Upper lobe of right lung (tissue), 1 donor: Measurements from ENCODE around the gene CCNT2. TPM values are rescaled to one million over a fixed set of nuclear protein-coding genes. Genes with fewer than 3 reads are reported as not detected.
"Not testable (repeated sequence)": the region's sequence is repeated elsewhere in the genome, so short reads cannot be mapped to it uniquely, and the experiment has no call there.

Source experiments
- ATAC-seq: fragments of 200-7000 bp; cut with Tn5 transposase; one replicate; pipeline ENCODE4 v1.9.1; 2020; ENCODE audit warnings: mild to moderate bottlenecking, moderate library complexity
- DNase-seq: peaks from one replicate; pipeline ENCODE4 v3.0.0-alpha.2; 2020
- H3K27ac ChIP-seq: fragments of 200-600 bp; one replicate; pipeline ENCODE4 v1.8.0; 2022
- H3K27me3 ChIP-seq: fragments of 200-600 bp; one replicate; pipeline ENCODE4 v1.8.0; 2022; ENCODE audit warnings: mild to moderate bottlenecking
- H3K36me3 ChIP-seq: fragments of 200-600 bp; one replicate; pipeline ENCODE4 v1.8.0; 2022
- H3K4me1 ChIP-seq: fragments of 200-600 bp; one replicate; pipeline ENCODE4 v1.8.0; 2022
- H3K4me3 ChIP-seq: fragments of 200-600 bp; one replicate; pipeline ENCODE4 v1.8.0; 2022; ENCODE audit warnings: mild to moderate bottlenecking
- H3K9me3 ChIP-seq: fragments of 200-600 bp; one replicate; pipeline ENCODE4 v1.8.0; 2022
- CTCF ChIP-seq: fragments of 200-600 bp; IDR thresholded peaks from one replicate; pipeline ENCODE4 v1.8.0; 2022; ENCODE audit warnings: antibody characterized with exemption
- intact Hi-C: fragments of 100-400 bp; cut with DNase I; formaldehyde crosslinking; loops from one replicate; pipeline ENCODE4 v1.11.0; 2022
- total RNA-seq: library from RNA; stranded (reverse); fragmentation: NEBNext Ultra II Directional; extraction: Animal tissue kit (Norgen Biotek cat#: 25700); gene quantifications from one replicate; pipeline ENCODE4 v1.2.1, GENCODE V29; 2021
- donor health status: DM: no; HTN: yes; CAD: no; lungs with severe emphysema.

CCNT2 gene
- total RNA-seq, 1 donor from 2014 or later, result 38.7 TPM

- TF ChIP-seq CTCF, result no peak
- Histone ChIP-seq H3K27ac (no peak overlapping the region), H3K9me3 (no peaks in the 10 kb centered on the region), H3K36me3 (peaks cover 87% of the 10 kb centered on the region), H3K27me3 (no peaks in the 10 kb centered on the region), H3K4me1 (no peaks in the 10 kb centered on the region), H3K4me3 (no peak overlapping the region)
- ATAC-seq (no peak), DNase-seq (no peak)
- intact Hi-C loops, result no loop called here
Measured at GRCh38 chr2:134949981-134950708, 31.5 kb downstream of the CCNT2 start.

DNA sequence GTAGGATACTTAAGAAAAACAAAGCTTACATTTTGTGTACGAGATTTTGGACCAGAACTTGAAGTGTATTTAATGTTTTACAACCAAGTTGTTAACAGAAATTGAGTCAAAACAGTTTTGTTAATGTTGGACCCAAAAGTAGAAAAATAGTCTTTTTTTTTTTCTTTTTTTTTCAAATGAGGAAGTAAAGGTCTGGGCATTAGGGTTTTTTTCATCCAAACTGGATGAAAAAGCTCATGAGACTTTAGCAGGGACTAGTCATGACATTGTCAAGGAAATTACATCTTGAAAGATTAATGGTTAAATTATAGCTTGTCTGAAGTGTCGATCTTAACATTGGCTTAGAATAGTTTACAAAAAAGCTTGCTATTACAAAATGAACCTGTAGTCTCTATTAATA lies 32.3 kb downstream of the CCNT2 start:
- peaks cover 87% of the 10 kb centered on the region for H3K36me3 ChIP-seq

GRCh38 chr2:134952608-134953007 lies 34.0 kb downstream of the CCNT2 start:
- Histone ChIP-seq H3K4me3 (no peak overlapping the region), H3K9me3 (no peaks in the 10 kb centered on the region), H3K27ac (no peak overlapping the region), H3K36me3 (peaks cover 89% of the 10 kb centered on the region), H3K4me1 (no peaks in the 10 kb centered on the region), H3K27me3 (no peaks in the 10 kb centered on the region)
- intact Hi-C loops, result no loop called here
- DNase-seq, result no peak
- no peak for ATAC-seq
- TF ChIP-seq CTCF, result no peak

More for the DNA sequence above, 32.3 kb downstream of the CCNT2 start:
- no peaks in the 10 kb centered on the region for H3K27me3 ChIP-seq
- no peaks in the 10 kb centered on the region for H3K9me3 ChIP-seq
- DNase-seq (no peak), ATAC-seq (no peak)
- TF ChIP-seq CTCF, result no peak
- H3K4me1 ChIP-seq, result no peaks in the 10 kb centered on the region
- no peak overlapping the region for H3K4me3 ChIP-seq
- H3K27ac ChIP-seq, result no peak overlapping the region
- intact Hi-C loops, result no loop called here

DNA sequence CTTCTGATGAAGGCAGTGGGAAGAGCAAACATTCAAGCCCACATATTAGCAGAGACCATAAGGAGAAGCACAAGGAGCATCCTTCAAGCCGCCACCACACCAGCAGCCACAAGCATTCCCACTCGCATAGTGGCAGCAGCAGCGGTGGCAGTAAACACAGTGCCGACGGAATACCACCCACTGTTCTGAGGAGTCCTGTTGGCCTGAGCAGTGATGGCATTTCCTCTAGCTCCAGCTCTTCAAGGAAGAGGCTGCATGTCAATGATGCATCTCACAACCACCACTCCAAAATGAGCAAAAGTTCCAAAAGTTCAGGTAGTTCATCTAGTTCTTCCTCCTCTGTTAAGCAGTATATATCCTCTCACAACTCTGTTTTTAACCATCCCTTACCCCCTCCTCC lies 35.4 kb downstream of the CCNT2 start:
- no peak for TF ChIP-seq CTCF
- H3K4me3 ChIP-seq, result no peak overlapping the region
- intact Hi-C loops, result no loop called here
- no peak for ATAC-seq
- no peaks in the 10 kb centered on the region for H3K9me3 ChIP-seq
- H3K27ac ChIP-seq, result no peak overlapping the region
- peaks cover 80% of the 10 kb centered on the region for H3K36me3 ChIP-seq
- DNase-seq, result no peak
- no peaks in the 10 kb centered on the region for H3K27me3 ChIP-seq
- H3K4me1 ChIP-seq, result no peaks in the 10 kb centered on the region

GRCh38 chr2:134955744-134956143 lies 37.1 kb downstream of the CCNT2 start:
- Histone ChIP-seq H3K4me3 (no peak overlapping the region), H3K9me3 (no peaks in the 10 kb centered on the region), H3K27ac (no peak overlapping the region), H3K4me1 (no peaks in the 10 kb centered on the region), H3K36me3 (peaks cover 72% of the 10 kb centered on the region), H3K27me3 (no peaks in the 10 kb centered on the region)
- ATAC-seq (no peak), DNase-seq (no peak)
- intact Hi-C loops, result no loop called here
- no peak for TF ChIP-seq CTCF

DNA sequence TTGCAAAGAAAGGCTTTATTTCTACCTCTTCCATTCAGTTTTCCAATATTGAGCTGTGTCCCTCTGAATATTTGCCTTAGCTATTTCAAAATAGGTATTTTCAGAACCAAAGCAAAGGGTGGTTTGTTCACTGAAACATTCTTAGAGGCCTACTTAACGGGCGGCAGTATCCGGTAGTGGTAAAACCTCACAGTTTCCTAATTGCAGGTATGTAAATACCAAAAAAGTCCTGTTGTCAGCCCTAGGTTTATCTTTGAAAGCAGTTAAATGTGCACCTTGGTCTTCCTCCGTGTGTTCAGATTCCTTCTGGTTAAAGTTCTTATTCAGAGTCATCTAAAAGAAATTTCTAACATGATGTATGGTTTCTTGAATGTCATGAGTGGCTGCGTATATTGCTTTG lies 38.9 kb downstream of the CCNT2 start:
- H3K36me3 ChIP-seq, result peaks cover 56% of the 10 kb centered on the region
- ATAC-seq, result no peak
- no peak for TF ChIP-seq CTCF

GRCh38 chr2:134967166-134967565 lies 48.5 kb downstream of the CCNT2 start:
- H3K27me3 ChIP-seq, intact Hi-C loops, H3K27ac ChIP-seq, H3K36me3 ChIP-seq, H3K4me1 ChIP-seq, H3K4me3 ChIP-seq, ATAC-seq, H3K9me3 ChIP-seq, DNase-seq: not testable (repeated sequence)

More for the DNA sequence above, 38.9 kb downstream of the CCNT2 start:
- no peak for DNase-seq
- no peak overlapping the region for H3K27ac ChIP-seq
- no peak overlapping the region for H3K4me3 ChIP-seq
- H3K27me3 ChIP-seq, result no peaks in the 10 kb centered on the region
- H3K4me1 ChIP-seq, result no peaks in the 10 kb centered on the region
- intact Hi-C loops, result no loop called here
- H3K9me3 ChIP-seq, result no peaks in the 10 kb centered on the region
